GM12891 (cell line): ENCODE measurements around the gene ZBTB46.
A peak's percentile ranks its signal among the peaks of the same experiment; 100 is the strongest.

Experiments used
- DNase-seq: peaks from one replicate; pipeline ENCODE4 v3.0.0; 2011; ENCODE audit warnings: low spot score; ENCODE audit not compliant: insufficient read length
- FAIRE-seq: peaks from 2 replicates; lab custom pipeline; 2011; peaks lifted over from hg19 to GRCh38; lab: Jason Lieb, UNC
- PAX5 ChIP-seq: IDR thresholded peaks from 2 replicates; pipeline ENCODE4 v1.6.1; 2011; ENCODE audit warnings: low read length, moderate library complexity, mild to moderate bottlenecking; ENCODE audit not compliant: insufficient read depth, severe bottlenecking
- POLR2A ChIP-seq: IDR thresholded peaks from 2 replicates; pipeline ENCODE4 v1.6.1; 2011; ENCODE audit warnings: low read depth, low read length, control low read depth
- POLR2AphosphoS5 ChIP-seq: IDR thresholded peaks from 2 replicates; pipeline ENCODE4 v1.6.1; 2011; ENCODE audit warnings: low read depth, low read length, control low read depth
- POU2F2 ChIP-seq: IDR thresholded peaks from 2 replicates; pipeline ENCODE4 v1.6.1; 2011; ENCODE audit warnings: low read depth, mild to moderate bottlenecking, control low read depth, low read length, moderate library complexity
- SPI1 ChIP-seq: IDR thresholded peaks from 2 replicates; pipeline ENCODE4 v1.6.1; 2011; ENCODE audit warnings: low read depth, low read length, control low read depth
- TAF1 ChIP-seq: IDR thresholded peaks from 2 replicates; pipeline ENCODE4 v1.6.1; 2011; ENCODE audit warnings: low read depth, low read length, control low read depth

Gene ZBTB46

DNA sequence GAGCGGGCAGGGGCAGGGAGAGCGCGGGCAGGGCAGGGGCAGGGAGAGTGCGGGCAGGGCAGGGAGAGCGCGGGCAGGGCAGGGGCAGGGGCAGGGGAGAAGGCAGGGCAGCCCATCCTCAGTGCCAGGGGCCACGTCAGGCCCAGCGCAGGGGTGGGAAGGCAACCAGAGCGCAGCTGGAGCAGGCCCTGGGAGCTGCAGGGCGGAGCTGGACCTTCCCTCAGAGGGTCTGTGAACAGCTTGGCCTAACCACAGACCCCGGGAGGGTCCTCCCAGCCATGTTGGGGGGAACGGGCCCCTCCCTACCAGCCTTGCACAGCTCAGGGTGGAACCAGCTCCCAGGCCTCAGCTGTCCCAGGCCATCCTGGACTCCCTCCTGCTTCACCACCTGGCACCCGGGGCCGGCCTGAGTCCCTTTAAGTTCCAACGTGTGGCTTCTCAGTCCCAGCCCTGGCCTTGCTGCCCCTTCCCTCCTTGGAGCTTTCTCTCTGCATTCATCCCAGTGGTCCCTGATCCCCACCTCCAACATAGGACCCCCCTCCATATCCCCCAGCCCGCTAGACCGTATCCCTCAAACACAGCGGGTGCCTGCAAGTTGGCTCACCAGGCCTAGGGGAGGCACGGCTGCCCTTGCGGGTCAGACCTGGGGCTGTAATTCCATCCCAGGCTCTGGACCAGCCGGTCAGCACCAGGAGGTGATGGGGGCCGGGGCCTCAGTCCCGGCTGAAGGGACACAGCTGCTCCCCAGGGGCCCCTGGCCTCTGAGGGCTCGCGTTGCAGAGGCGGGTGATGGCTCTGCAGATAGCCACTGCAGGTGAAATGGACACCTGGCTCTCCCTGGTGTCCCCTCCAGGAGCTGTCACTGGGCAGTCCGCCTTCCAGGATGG is 5.6 kb upstream of the ZBTB46 start:
- TF ChIP-seq SPI1 (no peak), POLR2A (no peak), PAX5 (no peak), TAF1 (no peak), POLR2AphosphoS5 (no peak), POU2F2 (no peak)
- FAIRE-seq (no peak), DNase-seq (no peak)

DNA sequence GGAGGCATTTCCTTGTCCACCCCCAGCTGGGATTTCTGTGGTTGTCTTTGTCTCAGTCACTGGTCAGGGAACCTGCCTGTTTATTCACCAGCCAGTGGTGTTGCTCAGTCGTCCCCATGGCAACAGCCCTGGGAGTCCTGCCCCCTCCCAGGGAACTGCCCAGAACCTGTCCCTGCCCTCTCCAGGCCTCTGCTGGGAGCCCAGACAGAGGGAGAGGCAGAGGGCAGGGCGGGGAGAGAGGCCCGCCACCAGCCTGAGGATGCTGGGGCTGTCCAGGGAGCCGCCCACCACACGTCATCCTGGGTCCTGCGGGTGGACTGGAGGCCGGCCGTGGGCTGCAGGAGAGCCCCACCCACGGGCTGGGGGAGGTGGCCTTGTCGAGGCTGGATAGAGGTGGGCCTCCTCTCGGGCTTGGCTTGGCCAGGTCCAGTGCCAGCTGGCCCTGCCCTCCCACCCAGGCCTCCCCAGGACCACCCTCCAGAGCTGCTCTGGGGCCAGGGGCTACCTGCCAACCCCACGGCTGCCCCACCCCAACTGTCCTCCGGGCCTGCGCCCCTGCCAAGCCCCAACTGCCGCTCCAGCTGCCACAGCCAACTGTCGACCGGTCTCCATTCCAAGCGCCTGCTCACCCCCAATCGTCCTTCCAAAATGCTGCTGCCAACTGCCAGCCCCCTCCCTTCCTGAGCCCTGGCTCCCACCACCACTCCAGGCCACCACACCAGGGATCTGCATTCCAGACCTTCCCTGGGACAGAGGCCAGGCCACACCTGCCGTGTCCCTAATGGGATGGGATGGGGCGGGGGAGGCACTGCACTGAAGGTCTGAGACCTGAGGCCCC is 4.2 kb upstream of the ZBTB46 start:
- FAIRE-seq = no peak
- DNase-seq = peak; percentile 74
- TF ChIP-seq PAX5 (no peak), POLR2A (no peak), POLR2AphosphoS5 (no peak), POU2F2 (no peak), SPI1 (no peak), TAF1 (no peak)

DNA sequence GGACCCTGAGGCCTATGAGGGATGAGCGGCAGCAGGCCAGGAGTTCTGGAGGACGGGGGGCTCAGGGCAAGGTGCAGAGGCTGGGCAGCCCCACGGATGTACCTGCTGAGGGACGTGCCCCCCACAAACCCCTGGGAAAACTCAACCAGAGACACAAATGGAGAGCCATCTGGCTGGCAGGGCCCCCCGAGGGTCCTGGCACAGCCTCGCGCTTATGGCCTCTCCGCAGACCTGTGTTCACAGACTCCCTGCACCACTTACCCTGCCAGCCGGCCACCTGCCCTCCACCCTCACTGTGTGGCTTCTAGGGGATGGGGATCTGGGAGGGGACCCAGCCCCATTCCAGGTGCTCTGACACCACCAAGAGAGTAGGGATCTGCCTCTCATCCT is 3.4 kb upstream of the ZBTB46 start:
- no peak for FAIRE-seq
- TF ChIP-seq POLR2A (no peak), PAX5 (no peak), TAF1 (no peak), SPI1 (no peak), POLR2AphosphoS5 (no peak), POU2F2 (no peak)
- no peak for DNase-seq

DNA sequence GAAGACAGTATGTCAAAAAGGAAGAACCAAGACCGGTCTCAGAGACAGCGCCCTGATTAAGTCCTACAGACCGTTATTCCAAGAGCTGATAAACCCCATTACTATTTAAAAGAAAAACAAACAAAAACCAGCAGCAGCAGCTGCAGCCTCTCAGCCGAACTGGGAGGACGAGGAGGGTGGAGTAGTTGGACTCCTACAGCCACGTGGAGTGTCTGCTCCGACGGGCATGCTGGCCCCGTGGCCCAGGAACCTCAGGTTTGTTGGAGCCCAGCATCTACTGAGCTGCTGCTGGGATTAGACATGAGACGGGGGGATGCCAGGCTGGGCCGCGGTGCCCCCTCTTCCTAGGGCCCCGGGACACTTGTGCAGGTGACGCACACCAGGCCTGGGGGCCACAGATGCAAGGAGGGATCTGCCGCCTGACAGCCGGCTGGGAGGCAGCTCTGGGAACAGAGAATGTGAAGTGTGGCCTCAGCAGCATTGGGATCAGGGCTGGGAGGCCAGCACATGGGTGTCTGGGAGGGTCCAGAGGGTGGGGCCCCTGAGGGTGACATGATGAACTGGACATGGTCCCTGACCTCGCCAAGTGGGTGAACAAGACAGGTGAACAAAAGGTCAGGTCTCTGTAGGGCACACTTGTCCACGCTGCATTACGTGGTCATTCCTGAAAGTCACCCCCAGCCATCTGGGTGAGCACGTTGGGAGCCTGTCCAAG is 2.9 kb upstream of the ZBTB46 start:
- TF ChIP-seq POLR2A (no peak), SPI1 (no peak), POLR2AphosphoS5 (no peak)
- DNase-seq = no peak
- FAIRE-seq = no peak

DNA sequence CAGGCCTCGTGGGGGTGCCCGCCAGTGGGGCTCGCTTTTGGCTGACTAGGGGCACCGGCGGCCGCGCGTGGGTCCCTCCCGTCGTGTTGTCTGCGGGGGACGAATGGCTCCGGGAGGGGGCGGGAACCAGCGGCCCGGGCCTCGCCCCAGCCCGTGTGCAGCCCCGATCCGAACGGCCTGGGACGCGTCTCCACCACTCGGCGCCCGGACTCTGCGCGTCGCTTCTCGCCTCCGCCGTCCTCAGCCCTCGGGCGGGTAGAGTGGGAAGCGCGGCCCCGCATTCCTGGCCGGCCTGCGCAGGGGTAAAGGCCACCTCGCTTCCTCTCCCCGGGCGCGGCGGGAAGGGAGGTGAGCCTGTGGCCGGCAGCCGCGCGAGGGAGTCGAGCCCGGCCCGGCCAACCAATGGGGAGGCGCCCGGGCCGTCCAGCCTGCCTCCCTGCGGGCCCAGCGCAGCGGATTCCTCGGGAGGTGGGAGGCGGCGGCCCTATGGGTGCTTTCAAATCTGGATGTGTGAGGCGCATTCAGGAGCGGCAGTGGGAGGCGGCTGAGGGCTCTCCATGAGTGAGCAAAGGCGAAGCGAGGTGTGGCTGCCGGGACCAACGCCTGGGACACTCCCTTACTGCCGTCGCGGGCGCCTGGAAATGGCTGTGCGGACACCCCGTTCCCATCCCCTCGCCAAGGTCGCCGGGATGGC is 1.1 kb upstream of the ZBTB46 start:
- TF ChIP-seq POU2F2 (no peak), PAX5 (no peak), SPI1 (no peak), POLR2A (no peak), POLR2AphosphoS5 (no peak), TAF1 (no peak)
- DNase-seq = no peak
- peak; percentile 20 for FAIRE-seq

DNA sequence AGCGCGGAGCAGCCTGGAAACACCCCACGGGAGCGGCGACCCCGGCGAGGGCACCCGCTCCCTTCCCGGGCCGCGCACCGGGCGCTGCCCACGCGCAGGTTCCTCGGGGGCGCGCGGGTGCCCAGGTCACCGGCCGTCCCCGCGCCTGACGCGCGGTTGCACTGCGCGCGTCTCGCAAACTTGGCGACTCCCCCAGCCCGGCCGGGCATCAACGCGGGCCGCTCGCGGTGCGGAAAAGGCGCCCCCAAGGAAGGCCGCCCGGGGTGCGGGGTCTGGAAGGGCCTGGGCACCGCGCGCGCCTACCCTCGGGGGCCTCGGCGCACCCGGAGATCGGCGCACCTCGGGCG is 555 bp upstream of the ZBTB46 start:
- FAIRE-seq = no peak
- no peak for TF ChIP-seq SPI1
- no peak for TF ChIP-seq POLR2AphosphoS5
- no peak for TF ChIP-seq POLR2A
- TF ChIP-seq POU2F2 = no peak
- no peak for TF ChIP-seq PAX5
- TF ChIP-seq TAF1 = no peak
- DNase-seq = no peak

DNA sequence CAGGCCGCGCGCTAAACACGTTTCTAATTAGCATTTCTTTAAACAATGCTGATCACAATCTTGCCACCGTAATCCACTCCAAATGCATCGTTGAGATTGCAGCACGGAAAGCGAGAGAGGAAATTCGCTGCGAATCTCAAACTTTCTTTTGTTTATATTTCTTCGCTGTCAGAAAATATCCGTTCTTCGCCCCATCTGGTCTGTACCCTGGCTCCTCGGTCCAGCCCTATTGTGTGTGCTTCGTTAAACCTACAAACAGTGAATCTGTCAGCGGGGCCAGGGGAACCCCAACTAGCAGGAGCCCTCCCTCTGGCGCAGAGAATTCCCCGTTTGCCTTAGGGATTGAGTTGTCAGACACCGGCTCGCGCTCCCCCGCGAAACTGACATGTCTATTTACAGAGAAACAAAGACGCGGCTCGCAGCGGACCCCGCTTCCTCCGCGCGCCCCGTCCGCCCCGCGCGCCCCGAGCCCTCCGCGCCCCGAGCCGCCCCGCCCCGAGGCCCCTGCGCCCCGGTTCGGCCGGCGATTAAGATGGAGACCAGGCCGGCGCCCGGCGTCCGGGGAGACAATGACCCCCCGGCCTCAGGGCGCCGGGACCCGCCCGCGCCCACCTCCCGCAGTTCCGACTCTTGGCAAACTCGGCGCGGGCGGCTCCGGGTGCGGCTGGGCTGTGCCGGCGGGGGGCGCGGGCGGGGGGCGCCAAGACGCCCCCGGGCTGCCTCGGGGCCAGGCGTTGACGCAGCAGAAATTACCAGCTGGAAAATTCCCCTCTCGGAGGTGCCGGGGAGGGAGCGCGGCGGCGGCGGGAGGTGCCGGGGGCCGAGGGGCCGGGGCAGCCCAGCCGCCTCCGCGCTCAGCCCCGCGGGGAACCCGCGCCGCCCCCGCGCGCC is 874 bp downstream of the ZBTB46 start:
- peak; percentile 56 for FAIRE-seq
- TF ChIP-seq POU2F2 (no peak), PAX5 (no peak), TAF1 (no peak), POLR2AphosphoS5 (no peak), SPI1 (no peak), POLR2A (no peak)
- DNase-seq = no peak

DNA sequence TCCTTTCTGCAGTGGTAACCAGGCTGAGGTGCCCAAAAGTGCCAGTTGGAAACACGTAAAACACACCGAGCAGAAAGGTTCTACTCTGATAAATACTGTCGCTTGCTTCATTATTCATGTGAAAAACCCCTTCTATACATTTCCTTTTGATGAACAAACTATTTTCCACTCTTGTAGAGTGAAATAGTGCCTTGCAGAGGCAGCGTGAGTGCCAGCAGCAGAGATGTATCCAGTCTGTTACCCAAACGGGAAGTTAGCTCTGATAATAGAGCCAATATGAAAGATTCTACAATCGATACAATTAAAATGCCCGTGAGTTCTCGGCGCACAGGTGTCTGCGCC is 1.5 kb downstream of the ZBTB46 start:
- TF ChIP-seq POU2F2 (no peak), TAF1 (no peak), SPI1 (no peak), POLR2A (no peak), PAX5 (no peak), POLR2AphosphoS5 (no peak)
- FAIRE-seq = no peak
- no peak for DNase-seq
